ENCODE data around the gene BTBD9. TPM values are rescaled to one million over a fixed set of nuclear protein-coding genes. Genes with fewer than 3 reads are reported as not detected.

BTBD9 gene
- total RNA-seq, 1 donor from 2014 or later: 10.3 TPM

- no peaks in the 10 kb centered on the region for H3K79me2 ChIP-seq (ENCODE audit: insufficient read depth, low read length)
- no peak overlapping the region for H3K4me2 ChIP-seq (ENCODE audit: low read length)
- peaks cover 64% of the 10 kb centered on the region for H3K4me1 ChIP-seq (ENCODE audit: insufficient read depth, low read length)
- FAIRE-seq (no peak), DNase-seq (ENCODE audit: low read depth) (no peak)
- no peaks in the 10 kb centered on the region for H3K27me3 Mint-ChIP-seq (ENCODE audit: low read depth, unreplicated experiment)
- H4K20me1 ChIP-seq (ENCODE audit: insufficient read depth, low read length): no peaks in the 10 kb centered on the region
- H3K27ac ChIP-seq (ENCODE audit: low read depth, low read length): no peak overlapping the region
- TF ChIP-seq CTCF (IDR thresholded peaks at IDR 0.05; ENCODE audit: insufficient read depth, low read depth, low read length): no peak
- no peak overlapping the region for H3K4me3 ChIP-seq (ENCODE audit: insufficient read depth, low read depth, low read length)
- no peak overlapping the region for H3K4me3 Mint-ChIP-seq (ENCODE audit: unreplicated experiment)
- no peak overlapping the region for H3K9ac ChIP-seq (ENCODE audit: low read length)
- H3K36me3 Mint-ChIP-seq (ENCODE audit: low read depth, unreplicated experiment): no peaks in the 10 kb centered on the region
- H3K4me1 Mint-ChIP-seq (ENCODE audit: low read depth, unreplicated experiment): peaks cover 72% of the 10 kb centered on the region
- no peak overlapping the region for H2AFZ ChIP-seq (ENCODE audit: low read depth, low read length)
- H3K36me3 ChIP-seq (ENCODE audit: insufficient read depth, low read length): no peaks in the 10 kb centered on the region
- H3K27me3 ChIP-seq (ENCODE audit: insufficient read depth, low read length): no peaks in the 10 kb centered on the region
- H3K9me3 Mint-ChIP-seq (ENCODE audit: unreplicated experiment): no peaks in the 10 kb centered on the region
- H3K9me3 ChIP-seq (ENCODE audit: insufficient read depth, low read depth, low read length): no peaks in the 10 kb centered on the region
- no peak overlapping the region for H3K27ac Mint-ChIP-seq (ENCODE audit: unreplicated experiment)
Measured at GRCh38 chr6:38266921-38267354, 372.8 kb downstream of the BTBD9 start.

GRCh38 chr6:38264605-38265004 lies 375.1 kb downstream of the BTBD9 start:
- H3K4me3 ChIP-seq (ENCODE audit: insufficient read depth, low read depth, low read length): no peak overlapping the region
- no peak overlapping the region for H2AFZ ChIP-seq (ENCODE audit: low read depth, low read length)
- H3K9ac ChIP-seq (ENCODE audit: low read length): peak overlapping the region; percentile 23
- no peak overlapping the region for H3K27ac Mint-ChIP-seq (ENCODE audit: unreplicated experiment)
- no peaks in the 10 kb centered on the region for H3K27me3 ChIP-seq (ENCODE audit: insufficient read depth, low read length)
- no peak for DNase-seq (ENCODE audit: low read depth)
- no peaks in the 10 kb centered on the region for H3K9me3 Mint-ChIP-seq (ENCODE audit: unreplicated experiment)
- H4K20me1 ChIP-seq (ENCODE audit: insufficient read depth, low read length): no peaks in the 10 kb centered on the region
- no peak for TF ChIP-seq EZH2 (IDR thresholded peaks at IDR 0.05; ENCODE audit: insufficient read depth, low read length)
- TF ChIP-seq CTCF (IDR thresholded peaks at IDR 0.05; ENCODE audit: insufficient read depth, low read depth, low read length): no peak
- peaks cover 64% of the 10 kb centered on the region for H3K4me1 ChIP-seq (ENCODE audit: insufficient read depth, low read length)
- no peaks in the 10 kb centered on the region for H3K27me3 Mint-ChIP-seq (ENCODE audit: low read depth, unreplicated experiment)
- H3K4me1 Mint-ChIP-seq (ENCODE audit: low read depth, unreplicated experiment): peaks cover 64% of the 10 kb centered on the region
- no peaks in the 10 kb centered on the region for H3K9me3 ChIP-seq (ENCODE audit: insufficient read depth, low read depth, low read length)
- no peak for FAIRE-seq
- H3K4me2 ChIP-seq (ENCODE audit: low read length): peak overlapping the region; percentile 7
- no peak overlapping the region for H3K4me3 Mint-ChIP-seq (ENCODE audit: unreplicated experiment)
- H3K36me3 Mint-ChIP-seq (ENCODE audit: low read depth, unreplicated experiment): no peaks in the 10 kb centered on the region
- peak overlapping the region; percentile 95 for H3K27ac ChIP-seq (ENCODE audit: low read depth, low read length)
- no peaks in the 10 kb centered on the region for H3K79me2 ChIP-seq (ENCODE audit: insufficient read depth, low read length)
- H3K36me3 ChIP-seq (ENCODE audit: insufficient read depth, low read length): no peaks in the 10 kb centered on the region

GRCh38 chr6:38262609-38263008 lies 377.1 kb downstream of the BTBD9 start:
- no peak for FAIRE-seq
- peak overlapping the region; percentile 95 for H3K27ac ChIP-seq (ENCODE audit: low read depth, low read length)
- Mint-ChIP-seq H3K36me3 (ENCODE audit: low read depth, unreplicated experiment) (no peaks in the 10 kb centered on the region), H3K4me1 (ENCODE audit: low read depth, unreplicated experiment) (peaks cover 50% of the 10 kb centered on the region), H3K27ac (ENCODE audit: unreplicated experiment) (peak overlapping the region; percentile 90), H3K9me3 (ENCODE audit: unreplicated experiment) (no peaks in the 10 kb centered on the region), H3K4me3 (ENCODE audit: unreplicated experiment) (peak overlapping the region; percentile 27), H3K27me3 (ENCODE audit: low read depth, unreplicated experiment) (no peaks in the 10 kb centered on the region)
- H3K4me1 ChIP-seq (ENCODE audit: insufficient read depth, low read length): peaks cover 59% of the 10 kb centered on the region
- H2AFZ ChIP-seq (ENCODE audit: low read depth, low read length): no peak overlapping the region
- H3K36me3 ChIP-seq (ENCODE audit: insufficient read depth, low read length): no peaks in the 10 kb centered on the region
- H3K4me3 ChIP-seq (ENCODE audit: insufficient read depth, low read depth, low read length): peak overlapping the region; percentile 30
- H3K27me3 ChIP-seq (ENCODE audit: insufficient read depth, low read length): no peaks in the 10 kb centered on the region
- peak; percentile 83 for DNase-seq (ENCODE audit: low read depth)
- TF ChIP-seq EZH2 (IDR thresholded peaks at IDR 0.05; ENCODE audit: insufficient read depth, low read length): no peak
- TF ChIP-seq CTCF (IDR thresholded peaks at IDR 0.05; ENCODE audit: insufficient read depth, low read depth, low read length): no peak
- H4K20me1 ChIP-seq (ENCODE audit: insufficient read depth, low read length): no peaks in the 10 kb centered on the region
- no peaks in the 10 kb centered on the region for H3K9me3 ChIP-seq (ENCODE audit: insufficient read depth, low read depth, low read length)
- H3K4me2 ChIP-seq (ENCODE audit: low read length): peak overlapping the region; percentile 81
- no peaks in the 10 kb centered on the region for H3K79me2 ChIP-seq (ENCODE audit: insufficient read depth, low read length)
- peak overlapping the region; percentile 76 for H3K9ac ChIP-seq (ENCODE audit: low read length)
